Measurements from ENCODE around the gene PCDHB7.

GRCh38 chr5:141127305-141127704 is 45.1 kb upstream of the PCDHB7 start:
- TF ChIP-seq POLR2A (IDR thresholded peaks at IDR 0.05) = no peak
- TF ChIP-seq, protein P1, sequence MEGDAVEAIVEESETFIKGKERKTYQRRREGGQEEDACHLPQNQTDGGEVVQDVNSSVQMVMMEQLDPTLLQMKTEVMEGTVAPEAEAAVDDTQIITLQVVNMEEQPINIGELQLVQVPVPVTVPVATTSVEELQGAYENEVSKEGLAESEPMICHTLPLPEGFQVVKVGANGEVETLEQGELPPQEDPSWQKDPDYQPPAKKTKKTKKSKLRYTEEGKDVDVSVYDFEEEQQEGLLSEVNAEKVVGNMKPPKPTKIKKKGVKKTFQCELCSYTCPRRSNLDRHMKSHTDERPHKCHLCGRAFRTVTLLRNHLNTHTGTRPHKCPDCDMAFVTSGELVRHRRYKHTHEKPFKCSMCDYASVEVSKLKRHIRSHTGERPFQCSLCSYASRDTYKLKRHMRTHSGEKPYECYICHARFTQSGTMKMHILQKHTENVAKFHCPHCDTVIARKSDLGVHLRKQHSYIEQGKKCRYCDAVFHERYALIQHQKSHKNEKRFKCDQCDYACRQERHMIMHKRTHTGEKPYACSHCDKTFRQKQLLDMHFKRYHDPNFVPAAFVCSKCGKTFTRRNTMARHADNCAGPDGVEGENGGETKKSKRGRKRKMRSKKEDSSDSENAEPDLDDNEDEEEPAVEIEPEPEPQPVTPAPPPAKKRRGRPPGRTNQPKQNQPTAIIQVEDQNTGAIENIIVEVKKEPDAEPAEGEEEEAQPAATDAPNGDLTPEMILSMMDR (IDR thresholded peaks at IDR 0.05) = no peak
